PC-3 (cell line): ENCODE measurements around the gene PDE11A. TPM values are rescaled to one million over a fixed set of nuclear protein-coding genes. Genes with fewer than 3 reads are reported as not detected.
A peak's percentile ranks its signal among the peaks of the same experiment; 100 is the strongest.

Source experiments
- ATAC-seq: fragments of 200-7000 bp; cut with Tn5 transposase; 2 replicates; pipeline ENCODE4 v1.9.1; 2020; ENCODE audit warnings: mild to moderate bottlenecking, moderate library complexity
- BruUV-seq: library from RNA; stranded (reverse); fragments of 400-500 nt; replicated peaks from 2 replicates; lab custom pipeline; 2021; lab: Mats Ljungman, UMichigan
- CTCF ChIA-PET: fragments of 300-600 bp; sonication (Branson Sonifier 250); formaldehyde crosslinking; loops from one replicate; lab custom pipeline; 2022; ENCODE audit warnings: antibody characterized with exemption; lab: Charles Lee
- POLR2A ChIA-PET: fragments of 300-600 bp; sonication (Branson Sonifier 250); formaldehyde crosslinking; loops from one replicate; lab custom pipeline; 2022; ENCODE audit warnings: antibody characterized with exemption; ENCODE audit not compliant: unreplicated experiment; lab: Charles Lee
- DNase-seq: peaks from one replicate; pipeline ENCODE4 v3.0.0-alpha.2; 2015
- H2AFZ ChIP-seq: fragments of 300-600 bp; sonication (generic); 2 replicates; pipeline ENCODE4 v1.6.0; 2016; ENCODE audit warnings: antibody characterized with exemption, low read length
- H3F3A ChIP-seq: fragments of 300-600 bp; sonication (generic); one replicate; pipeline ENCODE4 v1.6.0; 2017; ENCODE audit warnings: antibody characterized with exemption, low read length, control low read depth, mild to moderate bottlenecking; ENCODE audit not compliant: unreplicated experiment
- H3K27ac ChIP-seq: fragments of 300-600 bp; sonication (generic); 2 replicates; pipeline ENCODE4 v1.5.1; 2016; ENCODE audit warnings: mild to moderate bottlenecking, low read length
- H3K27me3 ChIP-seq: fragments of 300-600 bp; sonication (generic); 2 replicates; pipeline ENCODE4 v1.6.1; 2016; ENCODE audit warnings: low read length, mixed read lengths
- H3K36me3 ChIP-seq: fragments of 300-600 bp; sonication (generic); 2 replicates; pipeline ENCODE4 v1.6.1; 2016; ENCODE audit warnings: low read depth, mixed run types, low read length, mixed read lengths
- H3K4me1 ChIP-seq: fragments of 300-600 bp; sonication (generic); 2 replicates; pipeline ENCODE4 v1.5.1; 2016; ENCODE audit warnings: low read length; ENCODE audit not compliant: insufficient read depth
- H3K4me2 ChIP-seq: fragments of 300-600 bp; sonication (generic); 2 replicates; pipeline ENCODE4 v1.6.0; 2016; ENCODE audit warnings: low read length
- H3K4me3 ChIP-seq: fragments of 300-600 bp; sonication (generic); 2 replicates; pipeline ENCODE4 v1.5.1; 2016; ENCODE audit warnings: mild to moderate bottlenecking, low read length, mixed read lengths
- H3K79me2 ChIP-seq: fragments of 300-600 bp; sonication (generic); 2 replicates; pipeline ENCODE4 v1.6.1; 2017; ENCODE audit warnings: low read length, mixed read lengths
- H3K9ac ChIP-seq: fragments of 300-600 bp; sonication (generic); 2 replicates; pipeline ENCODE4 v1.6.0; 2016; ENCODE audit warnings: mild to moderate bottlenecking, low read length
- H3K9me2 ChIP-seq: fragments of 300-600 bp; sonication (generic); replicated peaks from 2 replicates; pipeline ENCODE4 v1.6.1; 2016; ENCODE audit warnings: mixed run types, low read length, mixed read lengths
- H3K9me3 ChIP-seq: fragments of 300-600 bp; sonication (generic); 2 replicates; pipeline ENCODE4 v1.6.1; 2016; ENCODE audit warnings: low read length, mixed read lengths
- H4K20me1 ChIP-seq: fragments of 300-600 bp; sonication (generic); 2 replicates; pipeline ENCODE4 v1.6.1; 2016; ENCODE audit warnings: low read length, mixed read lengths
- EZH2 ChIP-seq: fragments of 300-600 bp; sonication (generic); IDR thresholded peaks from one replicate; pipeline ENCODE4 v1.6.1; 2017; ENCODE audit warnings: antibody characterized with exemption, mild to moderate bottlenecking, low read length; ENCODE audit not compliant: unreplicated experiment
- EZH2phosphoT487 ChIP-seq: fragments of 300-600 bp; sonication (generic); IDR thresholded peaks from 2 replicates; pipeline ENCODE4 v1.6.1; 2018; ENCODE audit warnings: mild to moderate bottlenecking, antibody characterized with exemption, low read length, borderline replicate concordance
- intact Hi-C: fragments of 100-400 bp; cut with micrococcal nuclease; formaldehyde crosslinking; loops from 2 replicates; pipeline ENCODE4 v1.9.0; 2023
- total RNA-seq: library from RNA; depleted of rRNA; stranded (reverse); fragments of >200 nt; gene quantifications from 2 replicates; pipeline ENCODE4 v1.2.3, GENCODE V29; 2014
- TF ChIP-seq, protein P1 (sequence below): fragments of 300-600 bp; sonication (generic); conservative IDR thresholded peaks from 2 replicates; pipeline ENCODE4 v1.5.1; 2017; ENCODE audit warnings: antibody characterized with exemption, low read depth, mild to moderate bottlenecking, low read length

The PDE11A gene
- total RNA-seq, 1 experiment from 2014 or later, result 0.15 TPM

DNA sequence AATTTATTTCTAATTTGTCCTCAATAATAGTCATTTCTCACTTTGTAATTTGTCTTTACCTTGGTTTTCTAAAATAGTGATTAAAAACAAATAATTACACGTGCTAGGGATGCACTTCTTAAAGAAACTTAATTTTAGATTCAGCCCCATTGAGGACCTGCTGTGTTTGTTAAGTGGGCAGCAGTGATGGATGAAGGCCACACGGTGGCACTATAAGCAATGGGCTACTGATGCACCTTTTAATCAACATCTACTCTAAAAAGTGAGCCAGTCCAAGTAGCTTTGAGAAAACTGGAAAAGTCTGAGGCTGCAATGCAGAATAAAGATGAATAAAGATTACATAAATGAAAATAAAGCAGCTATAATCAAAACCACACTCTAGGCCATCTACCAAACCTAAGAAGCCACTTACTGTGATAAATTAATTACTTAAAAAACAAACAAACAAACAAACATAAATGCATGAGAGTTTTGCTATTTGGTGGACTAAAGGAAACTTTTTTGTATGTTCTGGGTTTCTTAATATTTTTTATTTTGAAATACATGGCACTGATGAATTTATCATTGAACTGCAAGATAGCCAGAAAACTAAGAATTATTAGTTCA is 89.3 kb downstream of the PDE11A start:
- TF ChIP-seq EZH2phosphoT487, result no peak
- TF ChIP-seq, protein P1, sequence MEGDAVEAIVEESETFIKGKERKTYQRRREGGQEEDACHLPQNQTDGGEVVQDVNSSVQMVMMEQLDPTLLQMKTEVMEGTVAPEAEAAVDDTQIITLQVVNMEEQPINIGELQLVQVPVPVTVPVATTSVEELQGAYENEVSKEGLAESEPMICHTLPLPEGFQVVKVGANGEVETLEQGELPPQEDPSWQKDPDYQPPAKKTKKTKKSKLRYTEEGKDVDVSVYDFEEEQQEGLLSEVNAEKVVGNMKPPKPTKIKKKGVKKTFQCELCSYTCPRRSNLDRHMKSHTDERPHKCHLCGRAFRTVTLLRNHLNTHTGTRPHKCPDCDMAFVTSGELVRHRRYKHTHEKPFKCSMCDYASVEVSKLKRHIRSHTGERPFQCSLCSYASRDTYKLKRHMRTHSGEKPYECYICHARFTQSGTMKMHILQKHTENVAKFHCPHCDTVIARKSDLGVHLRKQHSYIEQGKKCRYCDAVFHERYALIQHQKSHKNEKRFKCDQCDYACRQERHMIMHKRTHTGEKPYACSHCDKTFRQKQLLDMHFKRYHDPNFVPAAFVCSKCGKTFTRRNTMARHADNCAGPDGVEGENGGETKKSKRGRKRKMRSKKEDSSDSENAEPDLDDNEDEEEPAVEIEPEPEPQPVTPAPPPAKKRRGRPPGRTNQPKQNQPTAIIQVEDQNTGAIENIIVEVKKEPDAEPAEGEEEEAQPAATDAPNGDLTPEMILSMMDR, result peak; percentile 90
- H3K9ac ChIP-seq, result no peak overlapping the region

DNA sequence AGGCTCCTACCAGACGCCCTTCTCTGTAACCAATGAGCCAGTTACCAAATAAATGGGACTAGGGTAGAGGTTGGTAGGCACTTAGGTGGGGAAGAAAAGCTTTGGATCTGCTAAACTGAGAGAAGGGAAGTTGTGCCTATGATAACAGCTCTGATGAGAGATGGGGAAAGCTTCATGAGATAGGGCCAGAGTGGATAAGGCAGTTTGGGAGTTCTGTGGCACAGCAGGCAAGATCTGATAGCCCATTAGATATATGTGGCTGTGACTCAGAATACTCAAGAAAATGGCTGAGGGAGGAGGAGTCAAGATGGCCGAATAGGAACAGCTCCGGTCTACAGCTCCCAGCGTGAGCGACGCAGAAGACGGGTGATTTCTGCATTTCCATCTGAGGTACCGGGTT is 99.8 kb downstream of the PDE11A start:
- H3K4me3 ChIP-seq, result no peak overlapping the region
- DNase-seq, result no peak
- H2AFZ ChIP-seq, result no peak overlapping the region
- H3K27me3 ChIP-seq, result no peaks in the 10 kb centered on the region
- no peak overlapping the region for H3K4me2 ChIP-seq
- TF ChIP-seq EZH2phosphoT487 (no peak), EZH2 (no peak)
- TF ChIP-seq, protein P1, result no peak
- no peaks in the 10 kb centered on the region for H3F3A ChIP-seq
- H3K9me2 ChIP-seq, result no peaks in the 10 kb centered on the region
- POLR2A ChIA-PET, result no interaction called here
- H3K9ac ChIP-seq, result no peak overlapping the region
- CTCF ChIA-PET, result interaction anchor here (0.6 kb wide), 1 partner anchor 43 kb away, joined by 3 read pairs; no protein-coding TSS in a partner anchor
- no peaks in the 10 kb centered on the region for H3K79me2 ChIP-seq
- no peaks in the 10 kb centered on the region for H3K36me3 ChIP-seq
- H3K9me3 ChIP-seq, result no peaks in the 10 kb centered on the region
- no TSS peak for BruUV-seq
- ATAC-seq, result no peak
- no peaks in the 10 kb centered on the region for H4K20me1 ChIP-seq
- H3K27ac ChIP-seq, result no peak overlapping the region
- intact Hi-C loops, result no loop called here
- no peaks in the 10 kb centered on the region for H3K4me1 ChIP-seq

More for the DNA sequence above, 89.3 kb downstream of the PDE11A start:
- Histone ChIP-seq H3K36me3 (no peaks in the 10 kb centered on the region), H4K20me1 (no peaks in the 10 kb centered on the region), H3K27ac (no peak overlapping the region), H3F3A (no peaks in the 10 kb centered on the region), H2AFZ (no peak overlapping the region), H3K27me3 (peaks cover 27% of the 10 kb centered on the region), H3K4me2 (no peak overlapping the region), H3K4me3 (no peak overlapping the region), H3K4me1 (no peaks in the 10 kb centered on the region), H3K79me2 (no peaks in the 10 kb centered on the region), H3K9me3 (no peaks in the 10 kb centered on the region), H3K9me2 (no peaks in the 10 kb centered on the region)
- intact Hi-C loops, result loop anchor here (5.0 kb wide), 3 partner anchors 89 to 434 kb away; partner anchors contain the start of gene PDE11A
- ChIA-PET POLR2A (interaction anchor here (0.6 kb wide), 1 partner anchor 34 kb away, joined by 3 read pairs; no protein-coding TSS in a partner anchor), CTCF (interaction anchor here (1.0 kb wide), 1 partner anchor 436 kb away, joined by 6 read pairs; no protein-coding TSS in a partner anchor)
- BruUV-seq, result no TSS peak
- ATAC-seq, result peak; percentile 67
- DNase-seq, result peak; percentile 66

DNA sequence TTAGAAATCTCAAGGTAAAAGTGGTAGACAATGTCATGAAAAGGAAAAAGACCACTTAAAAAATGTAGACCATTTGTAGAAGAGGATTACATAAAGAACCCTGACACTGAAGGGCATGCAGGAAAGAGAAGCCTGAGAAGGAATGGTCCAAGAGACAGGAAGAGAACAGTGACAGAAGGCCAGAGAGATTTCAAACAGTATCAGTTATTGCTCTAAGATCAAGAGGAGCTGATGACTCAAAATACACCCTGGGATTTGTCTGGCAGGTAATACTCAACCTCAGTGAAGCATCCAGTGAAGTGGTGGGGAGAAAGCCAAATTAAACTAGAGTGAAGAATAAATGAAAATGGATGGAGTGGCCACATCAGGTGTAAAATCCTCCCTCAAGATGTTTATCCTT is 100.5 kb downstream of the PDE11A start:
- no peak overlapping the region for H3K4me2 ChIP-seq
- no peak overlapping the region for H3K9ac ChIP-seq
- H3K27ac ChIP-seq, result no peak overlapping the region
- peaks cover 3% of the 10 kb centered on the region; the same call in 1 of the 2 replicates for H3K27me3 ChIP-seq
- CTCF ChIA-PET, result no interaction called here
- intact Hi-C loops, result no loop called here
- ATAC-seq (no peak), DNase-seq (no peak)
- no peaks in the 10 kb centered on the region for H3K36me3 ChIP-seq
- POLR2A ChIA-PET, result no interaction called here
- H3K79me2 ChIP-seq, result no peaks in the 10 kb centered on the region
- no peaks in the 10 kb centered on the region for H3K4me1 ChIP-seq
- no peaks in the 10 kb centered on the region for H4K20me1 ChIP-seq
- TF ChIP-seq EZH2phosphoT487 (no peak), EZH2 (no peak)
- TF ChIP-seq, protein P1, result no peak
- no TSS peak for BruUV-seq
- H3K9me3 ChIP-seq, result no peaks in the 10 kb centered on the region
- H3F3A ChIP-seq, result no peaks in the 10 kb centered on the region
- no peak overlapping the region for H3K4me3 ChIP-seq
- no peaks in the 10 kb centered on the region for H3K9me2 ChIP-seq
- no peak overlapping the region for H2AFZ ChIP-seq
